GM19467 (cell line): Measurements from ENCODE around the gene RUNX2.
"Not testable (repeated sequence)": the region's sequence is repeated elsewhere in the genome, so short reads cannot be mapped to it uniquely, and the experiment has no call there.

ENCODE experiments used
- ATAC-seq: cut with Tn5 transposase; IDR thresholded peaks from one replicate; pipeline ENCODE4 v1.9.1; 2021; ENCODE audit warnings: mild to moderate bottlenecking, moderate library complexity; ENCODE audit not compliant: unreplicated experiment

Gene RUNX2

GRCh38 chr6:45327956-45328522, at the start of gene RUNX2:
TSS of gene RUNX2 (plus strand) at chr6:45328330. CDS start at chr6:45328727, 397 bp downstream.
- no peak for ATAC-seq

- no peak for ATAC-seq
These were observed 49.8 kb upstream of the RUNX2 start for GRCh38 chr6:45278367-45278766.

GRCh38 chr6:45286707-45287106, 41.4 kb upstream of the RUNX2 start:
- not testable (repeated sequence) for ATAC-seq

- no peak for ATAC-seq
These were observed 38.2 kb upstream of the RUNX2 start for GRCh38 chr6:45289751-45290514.

GRCh38 chr6:45293306-45293705, 34.8 kb upstream of the RUNX2 start:
- ATAC-seq, result no peak

- ATAC-seq, result not testable (repeated sequence)
These were observed 33.9 kb upstream of the RUNX2 start for GRCh38 chr6:45294065-45294701.

- no peak for ATAC-seq
These were observed 30.8 kb upstream of the RUNX2 start for GRCh38 chr6:45297320-45297719.

GRCh38 chr6:45299096-45299581, 29.0 kb upstream of the RUNX2 start:
- ATAC-seq, result no peak

- no peak for ATAC-seq
These were observed 27.4 kb upstream of the RUNX2 start for GRCh38 chr6:45300736-45301135.

GRCh38 chr6:45301348-45302142, 26.6 kb upstream of the RUNX2 start:
- no peak for ATAC-seq

- no peak for ATAC-seq
These were observed 25.3 kb upstream of the RUNX2 start for GRCh38 chr6:45302832-45303231.

- no peak for ATAC-seq
These were observed 22.6 kb upstream of the RUNX2 start for GRCh38 chr6:45305546-45305945.

- no peak for ATAC-seq
These were observed 17.9 kb upstream of the RUNX2 start for GRCh38 chr6:45310118-45310788.

GRCh38 chr6:45314146-45314545, 14.0 kb upstream of the RUNX2 start:
- no peak for ATAC-seq

- ATAC-seq, result no peak
These were observed 7.8 kb upstream of the RUNX2 start for GRCh38 chr6:45320349-45320748.

GRCh38 chr6:45323656-45324224, 4.4 kb upstream of the RUNX2 start:
- no peak for ATAC-seq

- no peak for ATAC-seq
These were observed 1.3 kb upstream of the RUNX2 start for GRCh38 chr6:45326698-45327417.

- ATAC-seq, result no peak
These were observed 393 bp downstream of the RUNX2 start for GRCh38 chr6:45328523-45328922.

GRCh38 chr6:45344900-45345299, 16.8 kb downstream of the RUNX2 start:
- no peak for ATAC-seq
